GM19467 (cell line): ENCODE measurements around the gene ASB7.
A peak's percentile ranks its signal among the peaks of the same experiment; 100 is the strongest.
"Not testable (repeated sequence)": the region's sequence is repeated elsewhere in the genome, so short reads cannot be mapped to it uniquely, and the experiment has no call there.

Experiments used
- ATAC-seq: cut with Tn5 transposase; IDR thresholded peaks from one replicate; pipeline ENCODE4 v1.9.1; 2021; ENCODE audit warnings: mild to moderate bottlenecking, moderate library complexity; ENCODE audit not compliant: unreplicated experiment

ASB7 gene

GRCh38 chr15:100602064-100602822, at the start of gene ASB7, which contains the start of gene LINS1:
Gene ASB7, plus strand, starts transcription at chr15:100602589. Its CDS starts 9,628 bp downstream, at chr15:100612217.
Gene LINS1, minus strand, starts transcription at chr15:100602184. Its CDS starts 21,342 bp downstream, at chr15:100580842.
- peak; percentile 89 for ATAC-seq

DNA sequence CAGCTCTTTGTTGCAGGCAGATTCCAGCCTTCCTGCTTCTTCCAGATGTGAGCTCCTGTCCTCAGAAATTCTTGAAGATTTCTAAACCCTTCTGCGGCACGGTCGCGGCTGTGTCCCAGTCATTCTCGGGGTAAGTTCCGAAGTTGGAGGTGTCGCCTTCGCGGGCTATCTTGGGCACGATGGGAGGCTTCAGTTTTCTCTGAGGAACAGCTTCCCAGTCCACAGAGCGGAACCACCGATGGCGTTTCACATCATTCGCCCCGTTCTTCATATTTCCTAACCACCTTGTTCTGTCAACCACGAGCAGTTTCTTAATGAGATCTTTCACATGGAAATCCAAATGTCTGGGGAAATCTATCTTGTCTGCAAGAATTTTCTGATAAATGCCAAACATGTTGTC, 48.9 kb upstream of the ASB7 start:
- no peak for ATAC-seq

DNA sequence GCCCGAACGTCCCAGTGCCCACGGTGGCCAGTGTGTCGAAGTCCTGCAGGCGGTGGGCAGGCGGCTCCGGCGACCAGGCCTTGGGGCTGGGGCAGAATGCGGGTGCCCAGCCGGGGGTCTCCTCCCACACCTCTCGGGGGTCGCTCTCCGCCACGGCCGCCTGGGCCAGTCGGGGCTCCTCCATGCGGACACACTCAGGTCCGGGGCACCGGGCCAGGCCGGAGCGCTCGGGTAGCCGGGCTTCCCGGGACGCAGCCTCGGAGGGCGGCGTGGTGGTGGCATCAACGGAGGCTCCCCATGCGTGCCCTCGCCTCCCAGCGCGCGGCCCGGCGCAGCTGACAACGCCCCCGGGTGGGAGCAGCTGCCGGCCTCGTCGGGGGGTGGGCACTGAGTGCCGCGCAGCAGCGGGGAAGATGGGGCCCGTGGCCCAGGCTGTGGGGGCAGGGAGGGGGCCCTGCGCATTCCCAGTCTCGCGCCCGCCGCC, 43.6 kb upstream of the ASB7 start:
- ATAC-seq = no peak

- no peak for ATAC-seq
These were observed 43.1 kb upstream of the ASB7 start for GRCh38 chr15:100559330-100559729.

- no peak for ATAC-seq
These were observed 42.1 kb upstream of the ASB7 start for GRCh38 chr15:100560323-100560722.

DNA sequence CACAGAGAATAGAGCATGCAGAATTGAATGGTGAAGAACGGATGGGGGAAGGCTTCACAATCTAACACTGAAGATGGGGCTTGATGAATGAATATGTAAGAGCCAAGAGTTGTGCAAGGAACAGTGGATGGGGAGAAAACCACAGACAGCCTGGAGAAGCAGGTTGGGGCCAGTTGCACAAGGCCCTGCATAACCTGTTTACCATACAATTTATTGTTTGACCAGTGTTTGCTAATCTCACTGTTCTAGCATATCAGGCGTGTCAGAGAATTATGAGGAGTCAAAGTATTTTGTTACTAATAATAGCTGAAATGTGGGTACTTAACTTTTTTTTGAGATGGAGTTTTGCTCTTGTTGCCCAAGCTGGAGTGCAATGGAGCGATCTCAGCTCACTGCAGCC, 36.8 kb upstream of the ASB7 start:
- no peak for ATAC-seq

GRCh38 chr15:100566850-100567628, 35.4 kb upstream of the ASB7 start:
- ATAC-seq = no peak

DNA sequence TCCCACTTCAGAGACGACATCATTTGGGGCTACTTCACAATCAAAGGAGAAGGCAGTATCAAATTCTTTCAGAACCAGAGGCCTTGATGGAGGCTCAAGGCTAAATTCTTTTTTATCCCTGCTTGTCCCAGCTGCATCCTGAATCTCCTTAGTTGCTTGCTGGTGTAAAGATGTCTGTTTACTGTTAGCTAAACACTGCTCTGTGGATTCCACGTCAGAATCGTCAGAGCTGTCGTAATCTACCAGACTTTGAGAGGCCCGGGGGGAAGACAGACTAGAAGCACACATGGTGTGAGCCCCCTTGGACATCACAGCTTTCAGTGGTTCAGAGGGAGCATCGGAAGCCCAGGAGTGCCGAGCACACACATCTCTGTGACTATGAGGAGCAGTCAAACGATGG, 33.0 kb upstream of the ASB7 start:
- no peak for ATAC-seq

- no peak for ATAC-seq
These were observed 32.1 kb upstream of the ASB7 start for GRCh38 chr15:100570275-100570674.

DNA sequence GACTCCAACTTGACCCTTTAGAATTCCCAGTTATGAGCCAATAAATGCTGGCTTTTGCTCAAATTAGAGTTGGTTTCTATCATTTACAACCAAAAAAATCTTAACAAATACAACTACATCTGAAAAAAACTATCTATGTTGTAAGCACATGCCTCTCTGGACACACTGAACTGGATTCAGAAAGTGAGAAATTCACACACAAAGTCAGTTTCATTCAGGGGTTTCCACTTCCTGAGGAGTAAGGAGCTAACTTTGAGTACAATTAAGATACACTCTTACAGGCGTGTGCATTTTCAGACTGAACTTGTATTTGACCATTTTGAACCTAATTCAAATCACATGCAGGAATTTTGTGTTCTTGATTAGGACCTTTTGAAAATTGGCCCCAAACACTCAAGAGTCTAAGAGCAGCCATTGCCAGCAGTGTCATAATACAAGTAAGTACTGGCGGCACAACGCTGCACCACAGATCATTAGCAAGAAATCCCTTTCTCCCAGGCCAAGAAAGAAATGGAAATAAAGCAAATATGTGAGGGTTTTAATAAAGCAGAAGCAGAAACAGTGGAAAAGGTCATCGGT, 31.6 kb upstream of the ASB7 start:
- peak; percentile 86 for ATAC-seq

DNA sequence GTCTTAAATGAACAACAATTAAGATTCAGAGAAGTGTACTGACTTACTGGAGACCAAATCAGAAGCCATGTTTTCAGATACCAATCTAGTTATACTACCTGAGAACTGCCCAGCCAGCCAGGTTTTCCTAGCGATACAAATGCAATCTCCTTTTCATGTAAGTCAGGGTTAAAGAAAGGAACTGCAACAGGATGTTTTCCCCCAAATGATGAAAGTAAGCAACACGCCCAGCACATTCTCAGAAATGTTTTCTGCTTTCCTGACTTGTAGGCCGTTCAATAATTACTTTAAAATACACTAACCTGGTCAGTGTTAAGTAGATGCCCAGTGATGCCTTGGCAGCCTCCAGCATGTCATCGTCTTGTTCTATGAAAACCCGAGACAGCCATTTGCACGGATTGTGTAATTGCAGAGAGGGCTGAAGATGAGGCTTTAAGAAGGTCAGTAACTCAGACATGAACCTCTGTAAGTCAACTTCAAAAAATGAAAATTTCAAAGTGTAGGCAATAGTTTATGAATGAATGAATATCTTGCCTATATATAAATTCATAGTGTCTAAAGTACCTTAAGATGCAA, 30.7 kb upstream of the ASB7 start:
- no peak for ATAC-seq

DNA sequence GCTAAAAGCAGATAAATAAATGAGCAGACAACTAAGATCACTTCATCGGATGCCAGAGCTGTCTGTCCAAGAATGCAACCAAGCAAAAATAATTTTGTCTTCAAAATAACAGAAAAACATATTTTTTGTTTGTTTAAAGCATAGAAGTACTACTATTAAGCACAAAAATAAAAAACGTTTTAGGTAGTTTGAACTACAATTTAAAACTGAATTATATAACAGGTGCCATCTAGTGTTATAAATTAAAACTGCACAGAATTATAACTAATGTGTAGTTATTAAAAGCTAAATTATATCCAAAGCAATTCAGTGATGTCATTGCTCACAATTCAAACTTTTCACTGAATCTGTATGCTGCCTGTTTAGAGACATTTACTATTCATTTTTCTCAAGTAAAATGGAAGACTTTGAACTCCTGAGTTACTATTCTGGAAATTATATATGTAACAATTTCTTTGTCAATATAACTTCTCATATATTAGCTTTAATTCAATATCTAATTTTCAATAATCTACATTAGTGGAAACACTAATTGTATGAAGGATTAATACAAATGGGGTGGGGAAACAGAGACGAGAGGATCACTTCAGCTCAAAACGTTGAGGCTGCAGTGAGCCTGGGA, 29.9 kb upstream of the ASB7 start:
- no peak for ATAC-seq

- ATAC-seq = no peak
These were observed 28.9 kb upstream of the ASB7 start for GRCh38 chr15:100573526-100573925.

- ATAC-seq = no peak
These were observed 22.0 kb upstream of the ASB7 start for GRCh38 chr15:100580414-100580813.

DNA sequence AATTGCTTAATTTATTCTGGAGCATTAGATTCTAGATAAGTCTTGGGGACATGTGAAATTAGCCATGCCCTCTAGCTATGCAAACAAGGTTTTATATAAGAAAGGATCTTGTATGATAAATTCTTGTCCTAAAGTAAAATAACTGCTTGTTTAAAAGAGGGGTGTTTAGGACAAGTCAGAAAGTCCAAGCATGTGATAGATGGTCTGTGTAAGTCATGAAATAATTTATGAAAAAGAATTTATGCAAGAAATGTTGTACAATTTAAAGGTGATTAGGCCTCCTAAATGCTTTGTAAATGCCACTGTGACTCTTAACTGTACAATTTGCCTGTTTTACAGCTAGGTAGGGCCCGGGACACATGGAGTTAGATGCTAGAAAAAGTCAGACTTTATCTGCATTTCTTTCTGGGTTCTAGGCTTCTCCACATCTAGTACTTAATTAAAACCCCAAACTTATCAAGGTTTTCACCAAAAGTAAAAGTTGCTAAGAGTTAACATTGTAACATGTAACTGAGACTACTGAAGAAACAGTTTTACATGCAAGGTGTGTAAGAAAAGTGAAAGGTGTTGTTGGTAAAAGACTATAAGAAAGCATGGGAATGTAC, 13.6 kb upstream of the ASB7 start:
- no peak for ATAC-seq

- ATAC-seq = not testable (repeated sequence)
These were observed 11.2 kb upstream of the ASB7 start for GRCh38 chr15:100591163-100591562.

DNA sequence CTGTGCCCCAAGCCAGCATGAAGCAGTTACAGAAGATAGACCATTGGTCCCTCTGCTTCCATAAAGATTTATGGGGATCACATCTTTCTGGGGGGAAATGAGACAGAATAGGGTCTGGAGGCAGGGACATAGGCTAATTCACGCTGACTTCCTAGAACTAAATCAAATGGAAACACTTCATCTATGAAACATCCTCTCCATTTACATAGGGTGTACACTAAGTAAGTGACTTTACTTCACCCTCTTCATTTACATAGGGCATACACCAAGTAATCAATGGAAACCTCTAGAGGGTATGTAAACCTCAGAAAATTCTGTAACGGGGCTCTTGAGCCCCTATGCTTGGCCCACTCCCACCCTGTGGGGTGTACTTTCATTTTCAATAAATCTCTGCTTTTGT, 10.6 kb upstream of the ASB7 start:
- ATAC-seq = no peak

- ATAC-seq = no peak
These were observed 9.5 kb upstream of the ASB7 start for GRCh38 chr15:100592898-100593297.

DNA sequence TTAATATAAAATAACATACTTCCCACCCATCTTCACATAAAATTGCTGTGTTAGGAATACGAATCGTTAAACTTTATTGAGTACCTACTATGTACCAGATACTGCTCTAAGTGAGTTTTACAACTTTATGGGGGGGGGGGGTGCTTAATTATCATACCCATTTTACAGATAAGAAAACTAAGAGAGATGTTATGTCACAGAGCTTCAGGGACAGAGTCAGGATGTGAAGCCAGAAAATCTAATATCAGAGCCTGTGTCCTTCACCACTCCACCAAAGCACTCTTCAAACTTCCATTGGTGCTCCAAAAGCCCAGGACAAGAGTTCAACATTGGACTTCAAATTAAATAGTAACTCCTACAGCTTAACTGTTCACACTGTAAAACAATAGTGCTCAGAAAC, 9.0 kb upstream of the ASB7 start:
- ATAC-seq = no peak

GRCh38 chr15:100595964-100596363, 6.4 kb upstream of the ASB7 start:
- ATAC-seq = no peak
